Measurements from ENCODE around the gene GALNT9.

The GALNT9 gene

GRCh38 chr12:132168311-132169031 is 160.9 kb downstream of the GALNT9 start:
- no peak for DNase-seq (ENCODE audit: low spot score)

- no peak for DNase-seq (ENCODE audit: low spot score)
Measured at GRCh38 chr12:132167611-132168310, 161.6 kb downstream of the GALNT9 start.

DNA sequence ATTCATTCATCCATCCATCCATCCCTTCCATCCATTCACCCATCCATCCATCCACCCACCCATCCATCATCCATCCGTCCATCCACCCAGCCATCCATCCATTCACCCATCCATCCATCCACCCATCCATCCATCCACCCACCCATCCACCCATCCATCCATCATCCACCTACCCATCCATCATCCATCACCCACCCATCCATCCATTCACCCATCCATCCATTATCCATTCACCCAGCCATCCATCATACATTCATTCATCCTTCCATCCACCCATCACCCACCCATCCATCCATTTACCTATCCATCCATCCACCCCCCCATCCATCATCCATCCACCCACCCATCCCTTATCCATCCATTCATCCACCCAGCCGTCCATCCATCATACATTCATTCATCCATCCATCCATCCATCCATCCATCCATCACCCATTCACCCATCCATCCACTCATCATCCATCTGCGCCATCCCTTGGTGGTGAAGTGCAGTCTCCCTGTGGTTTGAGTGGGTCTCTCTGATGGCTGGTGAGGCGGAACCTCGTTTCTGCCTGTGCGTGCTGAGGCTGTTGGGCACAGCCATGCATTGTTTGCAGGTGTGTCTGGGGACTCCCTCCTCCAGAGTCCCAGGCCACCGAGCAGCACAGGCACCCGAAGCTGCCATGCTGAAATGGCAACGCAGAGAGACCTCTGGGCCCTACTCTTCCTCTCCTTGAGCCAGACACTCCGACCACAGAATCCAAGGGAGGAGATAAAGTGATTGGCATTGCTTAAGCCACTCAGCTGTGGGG is 162.4 kb downstream of the GALNT9 start:
- DNase-seq (ENCODE audit: low spot score): no peak

DNA sequence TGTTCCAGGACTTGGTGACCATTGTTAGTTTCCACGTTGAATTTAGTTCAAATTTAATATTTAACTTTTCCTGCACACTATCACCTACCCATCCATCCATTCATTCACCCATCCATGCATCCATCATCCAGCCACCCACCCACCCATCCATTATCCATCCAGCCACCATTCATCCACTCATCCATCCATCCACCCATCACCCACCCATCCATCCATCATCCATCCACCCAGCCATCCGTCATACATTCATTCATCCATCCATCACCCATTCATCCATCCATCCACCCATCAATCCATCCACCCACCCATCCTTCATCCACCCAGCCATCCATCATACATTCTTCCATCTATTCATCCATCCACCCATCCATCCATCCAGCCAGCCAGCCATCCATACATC is 163.3 kb downstream of the GALNT9 start:
- DNase-seq (ENCODE audit: low spot score): no peak

DNA sequence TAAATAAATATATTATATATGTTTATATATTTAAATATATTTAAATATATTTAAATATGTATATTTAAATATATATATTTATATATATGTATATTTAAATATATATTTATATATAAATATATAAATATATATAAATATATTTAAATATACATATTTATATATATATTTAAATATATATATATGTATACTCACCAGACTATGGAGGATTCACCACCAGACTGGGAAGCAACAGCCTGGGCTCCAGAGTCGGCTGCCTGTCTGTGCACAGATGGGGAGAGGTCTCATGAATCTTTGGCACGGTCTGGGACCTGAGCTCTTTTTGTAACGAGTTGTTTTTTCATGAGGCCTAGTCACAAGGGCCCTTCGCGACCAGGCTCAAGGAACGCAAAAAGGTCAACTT is 163.8 kb downstream of the GALNT9 start:
- no peak for DNase-seq (ENCODE audit: low spot score)

- no peak for DNase-seq (ENCODE audit: low spot score)
Measured at GRCh38 chr12:132164426-132164825, 165.0 kb downstream of the GALNT9 start.

DNA sequence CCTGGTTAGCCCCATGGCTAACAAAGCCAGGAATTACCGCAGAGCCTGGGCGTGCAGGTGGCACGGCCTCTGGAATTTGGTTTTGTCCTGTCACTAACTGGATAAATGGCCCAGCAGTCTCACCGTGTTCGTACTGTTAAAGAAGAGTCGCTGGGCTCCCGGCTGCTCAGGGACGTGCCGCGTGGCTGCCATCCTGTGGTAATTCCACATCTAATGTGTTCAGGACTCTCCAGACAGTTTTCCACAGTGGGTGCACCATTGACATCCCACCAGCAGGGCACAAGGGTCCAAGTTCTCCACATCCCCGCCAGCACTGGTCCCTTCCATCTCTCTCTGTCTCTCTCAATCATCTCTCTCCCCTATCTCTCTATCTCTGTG is 165.5 kb downstream of the GALNT9 start:
- no peak for DNase-seq (ENCODE audit: low spot score)

GRCh38 chr12:132163041-132163910 is 166.1 kb downstream of the GALNT9 start:
- DNase-seq (ENCODE audit: low spot score): no peak

DNA sequence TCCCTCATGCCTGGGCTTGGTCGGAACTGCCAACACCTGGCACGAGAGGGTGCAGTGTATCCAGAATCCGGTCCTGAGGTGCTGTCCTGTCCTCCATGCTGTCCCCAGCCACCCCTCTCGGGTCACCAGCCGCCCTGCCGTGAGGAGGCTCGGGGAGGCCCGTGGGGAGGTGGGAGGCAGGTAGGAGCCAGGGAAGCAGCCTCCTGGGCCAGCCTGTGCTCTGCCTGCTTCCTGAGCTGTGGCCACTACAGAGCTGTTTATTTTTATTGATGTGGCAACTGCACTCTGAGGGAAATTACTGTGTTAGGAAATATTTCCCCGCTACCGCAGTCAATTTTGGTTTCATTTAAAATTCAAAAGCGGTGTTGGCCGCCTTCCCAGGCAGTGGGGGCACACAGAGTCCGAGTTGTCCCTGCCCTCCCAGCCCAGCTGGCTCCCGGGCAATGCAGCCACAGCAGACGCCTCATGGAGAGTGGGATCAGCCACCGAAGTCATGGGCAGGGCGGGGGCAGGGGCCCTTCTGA is 166.8 kb downstream of the GALNT9 start:
- DNase-seq (ENCODE audit: low spot score): no peak

DNA sequence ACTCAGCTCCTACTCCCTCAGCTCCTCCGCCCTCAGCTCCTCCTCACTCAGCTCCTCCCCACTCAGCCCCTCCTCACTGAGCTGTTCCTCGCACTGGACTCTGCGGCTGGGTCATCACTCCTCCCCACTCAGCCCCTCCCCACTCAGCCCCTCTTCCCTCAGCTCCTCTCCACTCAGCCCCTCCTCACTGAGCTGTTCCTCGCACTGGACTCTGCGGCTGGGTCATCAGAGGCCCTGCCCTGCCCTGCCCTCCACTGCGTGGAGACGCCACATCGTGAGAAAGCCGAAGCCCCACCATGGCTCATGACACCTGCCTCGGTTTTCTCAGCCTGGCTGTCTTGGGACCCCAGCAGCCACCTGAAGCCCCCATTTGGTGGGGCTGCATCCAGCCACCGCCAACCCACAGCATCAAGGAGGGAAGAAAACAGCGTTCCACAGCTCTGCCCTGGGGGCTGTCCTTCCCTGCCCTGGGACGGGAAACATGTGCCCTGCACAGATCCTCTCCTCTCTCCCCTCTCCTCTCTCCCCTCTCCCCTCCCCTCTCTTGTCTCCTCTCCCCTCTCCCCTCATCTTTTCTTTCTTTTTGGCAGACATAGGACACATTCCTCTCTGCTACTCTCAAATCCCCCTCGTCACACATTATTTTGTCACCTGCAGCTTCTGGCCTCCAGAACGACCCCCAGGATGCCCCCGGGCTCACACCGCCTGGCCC is 167.4 kb downstream of the GALNT9 start:
- no peak for DNase-seq (ENCODE audit: low spot score)

- DNase-seq (ENCODE audit: low spot score): no peak
Measured at GRCh38 chr12:132161036-132161781, 168.2 kb downstream of the GALNT9 start.

- DNase-seq (ENCODE audit: low spot score): no peak
Measured at GRCh38 chr12:132160601-132161035, 168.8 kb downstream of the GALNT9 start.

DNA sequence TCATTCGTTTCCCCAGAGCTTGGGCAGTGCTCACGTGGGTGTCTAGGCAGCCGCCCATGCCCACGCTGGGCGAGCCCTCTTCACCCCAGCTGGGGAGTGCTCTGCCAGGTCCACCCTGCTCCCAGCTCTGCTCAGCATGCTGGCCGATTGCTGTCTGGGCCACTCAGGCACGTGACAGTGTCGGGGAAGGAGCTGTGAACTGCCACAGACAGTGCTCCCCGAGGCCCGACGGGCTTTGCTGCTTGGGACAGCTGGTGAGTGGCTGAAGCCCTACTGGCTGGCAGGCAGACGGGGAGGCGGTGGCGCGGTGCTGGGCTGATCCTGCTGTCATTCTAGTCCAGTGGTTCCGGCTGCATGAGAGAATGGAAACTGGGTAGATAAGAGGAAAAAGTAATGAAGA is 169.4 kb downstream of the GALNT9 start:
- DNase-seq (ENCODE audit: low spot score): no peak

DNA sequence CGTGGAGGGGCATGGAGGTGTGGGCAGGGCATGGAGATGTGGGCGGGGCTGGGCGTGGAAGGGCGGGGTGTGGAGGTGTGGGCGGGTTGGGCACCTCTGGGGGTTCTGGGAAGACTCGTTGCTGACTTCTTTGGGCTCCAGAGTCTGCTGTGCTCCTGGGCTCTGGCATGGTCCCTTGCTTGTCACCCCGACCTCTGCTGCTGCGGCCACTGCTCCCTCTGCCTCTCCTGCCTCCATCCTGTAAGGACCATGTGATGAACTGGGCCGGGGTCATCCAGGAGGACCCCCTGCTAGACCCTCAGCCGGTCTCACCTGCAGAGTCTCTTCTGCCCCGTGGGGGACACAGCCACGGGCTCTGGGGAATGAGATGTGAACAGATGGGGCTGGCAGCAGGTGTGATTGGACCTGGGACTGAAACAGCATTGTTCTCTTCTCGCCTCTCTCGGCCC is 169.8 kb downstream of the GALNT9 start:
- DNase-seq (ENCODE audit: low spot score): no peak

- DNase-seq (ENCODE audit: low spot score): no peak
Measured at GRCh38 chr12:132158677-132159554, 170.5 kb downstream of the GALNT9 start.

GRCh38 chr12:132157733-132158409 is 171.5 kb downstream of the GALNT9 start:
- DNase-seq (ENCODE audit: low spot score): no peak

DNA sequence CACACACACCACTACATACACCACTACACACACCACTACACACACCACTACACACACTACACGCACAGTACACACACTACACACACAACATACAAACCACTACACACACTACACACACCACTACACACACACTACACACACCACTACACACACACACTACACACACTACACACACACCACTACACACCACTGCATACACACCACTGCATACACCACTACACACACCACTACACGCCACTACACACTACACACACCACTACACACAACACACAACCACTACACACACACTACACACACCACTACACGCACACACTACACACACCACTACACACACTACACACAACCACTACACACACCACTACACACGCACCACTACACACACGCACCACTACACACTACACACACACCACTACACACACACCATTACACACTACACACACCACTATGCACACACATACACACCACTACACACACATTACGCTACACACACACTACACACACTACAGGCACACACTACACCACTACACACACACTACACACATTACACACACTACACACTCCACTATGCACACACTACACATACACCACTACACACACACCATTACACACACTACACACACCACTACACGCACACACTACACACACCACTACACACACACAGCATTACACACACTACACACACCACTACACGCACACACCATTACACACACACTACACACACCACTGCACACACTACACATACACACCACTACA is 172.6 kb downstream of the GALNT9 start:
- DNase-seq (ENCODE audit: low spot score): no peak

All from activated CD4-positive, alpha-beta T cell treated with anti-CD3 and anti-CD28 coated beads, Interleukin-2, Interleukin-4, amounts not matched to agents 100 ng/mL and 50 ng/mL, durations not matched to agents 16 hours and 8 hours (primary cell).